H1 (cell line): Measurements from ENCODE around the gene FOSL1. TPM values are rescaled to one million over a fixed set of nuclear protein-coding genes. Genes with fewer than 3 reads are reported as not detected.

Source experiments
- ATF2 ChIP-seq: IDR thresholded peaks from 2 replicates; pipeline ENCODE4 v1.6.1; 2012; ENCODE audit warnings: low read length, inconsistent platforms
- BCL11A ChIP-seq, 2 experiments: IDR thresholded peaks; one replicate each; pipeline ENCODE4 v1.6.1; 2011; ENCODE audit warnings: low read depth in 2 of 2, low read length in 2 of 2, mild to moderate bottlenecking in 2 of 2
- CEBPB ChIP-seq: IDR thresholded peaks from 2 replicates; pipeline ENCODE4 v1.6.1; 2012; ENCODE audit warnings: low read depth, low read length
- CHD1 ChIP-seq: IDR thresholded peaks from 2 replicates; pipeline ENCODE4 v1.6.1; 2012; ENCODE audit warnings: low read depth, low read length, improper control_type of control experiment
- EGR1 ChIP-seq: IDR thresholded peaks from 2 replicates; pipeline ENCODE4 v1.6.1; 2011; ENCODE audit warnings: low read depth, low read length, borderline replicate concordance
- EZH2 ChIP-seq: fragments of 200-600 bp; sonication (generic); IDR thresholded peaks from 2 replicates; pipeline ENCODE4 v1.7.1; 2012; ENCODE audit warnings: low read depth, mild to moderate bottlenecking, moderate library complexity, low read length, inconsistent platforms; ENCODE audit not compliant: severe bottlenecking
- FOSL1 ChIP-seq: IDR thresholded peaks from 2 replicates; pipeline ENCODE4 v1.6.1; 2011; ENCODE audit warnings: mild to moderate bottlenecking, low read depth, low read length, moderate library complexity; ENCODE audit not compliant: insufficient read depth
- JUN ChIP-seq: IDR thresholded peaks from 2 replicates; pipeline ENCODE4 v1.6.1; 2011; ENCODE audit warnings: low read depth, mild to moderate bottlenecking, improper control_type of control experiment, low read length
- JUND ChIP-seq: IDR thresholded peaks from 2 replicates; pipeline ENCODE4 v1.6.1; 2011; ENCODE audit warnings: mild to moderate bottlenecking, improper control_type of control experiment, low read length
- MAFK ChIP-seq: IDR thresholded peaks from 2 replicates; pipeline ENCODE4 v1.6.1; 2012; ENCODE audit warnings: low read depth, mild to moderate bottlenecking, improper control_type of control experiment, low read length
- POU5F1 ChIP-seq: IDR thresholded peaks from 2 replicates; pipeline ENCODE4 v1.6.1; 2011; ENCODE audit warnings: low read depth, mild to moderate bottlenecking, low read length, moderate library complexity
- SIX5 ChIP-seq: IDR thresholded peaks from 2 replicates; pipeline ENCODE4 v1.6.1; 2011; ENCODE audit warnings: mild to moderate bottlenecking, low read depth, low read length
- SP2 ChIP-seq: IDR thresholded peaks from 2 replicates; pipeline ENCODE4 v1.6.1; 2012; ENCODE audit warnings: mild to moderate bottlenecking, low read length, inconsistent platforms
- SP4 ChIP-seq: IDR thresholded peaks from 2 replicates; pipeline ENCODE4 v1.6.1; 2012; ENCODE audit warnings: low read length, inconsistent platforms
- SRF ChIP-seq: IDR thresholded peaks from 2 replicates; pipeline ENCODE4 v1.6.1; 2011; ENCODE audit warnings: mild to moderate bottlenecking, low read depth, low read length, moderate library complexity
- SUZ12 ChIP-seq: fragments of 200-600 bp; sonication (generic); IDR thresholded peaks from 2 replicates; pipeline ENCODE4 v1.6.1; 2012; ENCODE audit warnings: mild to moderate bottlenecking, inconsistent platforms, low read length, moderate library complexity, mixed read lengths
- TAF7 ChIP-seq: optimal IDR thresholded peaks from 2 replicates; pipeline ENCODE3; 2011; ENCODE audit warnings: low read depth, mild to moderate bottlenecking, inconsistent platforms, low read length, moderate library complexity, borderline replicate concordance
- TCF12 ChIP-seq: IDR thresholded peaks from 2 replicates; pipeline ENCODE4 v1.6.1; 2011; ENCODE audit warnings: low read depth, mild to moderate bottlenecking, low read length
- ZNF274 ChIP-seq: IDR thresholded peaks from 2 replicates; pipeline ENCODE4 v1.7.0; 2012; ENCODE audit warnings: low read length, borderline replicate concordance; ENCODE audit errors: extremely low read depth
- polyA plus RNA-seq, 7 experiments: library from polyadenylated mRNA; depleted of rRNA in 3 of 7; stranded (reverse) in 5 of 7; unstranded in 2 of 7; fragments of >200 nt in 5 of 7; fragments of 200-250 nt in 2 of 7; gene quantifications; 1 replicate in 5 of 7; 2 replicates in 1 of 7; 4 replicates in 1 of 7; pipeline versions ENCODE4 v1.2.1 to v1.2.3, GENCODE V29; 2011 to 2013; ENCODE audit warnings: missing spikeins in 2 of 7, mixed read lengths in 2 of 7
- total RNA-seq: library from RNA; stranded (reverse); fragmentation: NEBNext Ultra II Directional; extraction: Animal tissue kit (Norgen Biotek cat#: 25700); gene quantifications from 2 replicates; pipeline ENCODE4 v1.2.1, GENCODE V29; 2021
- TF ChIP-seq, protein P1 (sequence below): IDR thresholded peaks from 2 replicates; pipeline ENCODE4 v1.6.1; 2012; ENCODE audit warnings: inconsistent platforms

FOSL1 gene
- total and polyA plus RNA-seq, 2 of the 8 experiments (the other 6 are each of a cell fraction or from before 2014, with no cell fraction given) = 6.3 to 7.2 TPM

DNA sequence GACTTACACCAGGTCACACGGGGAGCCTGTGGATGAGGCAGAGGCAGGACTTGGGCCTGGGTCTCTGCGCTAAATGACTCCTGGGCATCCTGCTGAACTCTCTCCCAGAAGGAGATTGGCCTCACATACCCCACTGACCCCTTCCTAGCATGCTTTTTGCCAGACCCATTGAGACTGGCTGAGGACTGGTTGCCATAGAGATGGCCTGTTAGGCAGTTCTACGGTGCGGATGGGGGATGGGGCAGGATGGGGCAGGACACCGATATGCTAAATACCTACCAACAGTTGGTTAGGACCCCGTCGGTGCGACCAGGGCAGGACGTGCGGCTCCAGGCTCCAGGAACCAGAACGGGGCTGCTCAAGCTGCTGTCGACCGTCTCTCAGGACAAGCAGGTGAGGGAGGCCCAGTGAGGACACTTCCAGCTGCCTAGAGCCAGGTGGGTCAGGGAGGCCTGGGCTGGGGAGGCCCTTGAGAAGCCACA, 45.3 kb upstream of the FOSL1 start, which contains the start of gene TSGA10IP (continued):
- TF ChIP-seq POU5F1 (no peak), SIX5 (no peak), ZNF274 (no peak), SP2 (no peak), TAF7 (no peak), JUN (no peak), EGR1 (no peak), MAFK (no peak), SRF (no peak), TCF12 (no peak), SP4 (no peak), BCL11A (IDR thresholded peaks at IDR 0.05; ENCODE audit: low read depth in 2 of 2, low read length in 2 of 2) (no peak), EZH2 (no peak), FOSL1 (no peak), SUZ12 (no peak), JUND (no peak), CEBPB (no peak), CHD1 (no peak), ATF2 (no peak)
- TF ChIP-seq, protein P1, sequence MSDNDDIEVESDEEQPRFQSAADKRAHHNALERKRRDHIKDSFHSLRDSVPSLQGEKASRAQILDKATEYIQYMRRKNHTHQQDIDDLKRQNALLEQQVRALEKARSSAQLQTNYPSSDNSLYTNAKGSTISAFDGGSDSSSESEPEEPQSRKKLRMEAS = peak; percentile 40
